HCT116 (cell line): Measurements from ENCODE around the gene VSIG10. TPM values are rescaled to one million over a fixed set of nuclear protein-coding genes. Genes with fewer than 3 reads are reported as not detected.

Experiments used
- ATAC-seq: fragments of 200-7000 bp; cut with Tn5 transposase; 2 replicates; pipeline ENCODE4 v1.9.1; 2020; ENCODE audit warnings: mild to moderate bottlenecking, moderate library complexity
- BruUV-seq: library from RNA; stranded (reverse); fragments of 400-500 nt; replicated peaks from 2 replicates; lab custom pipeline; 2021; lab: Mats Ljungman, UMichigan
- CTCF ChIA-PET: fragments of 300-600 bp; sonication (Branson Sonifier 250); formaldehyde crosslinking; loops from one replicate; lab custom pipeline; 2021; ENCODE audit warnings: antibody characterized with exemption; lab: Charles Lee
- POLR2A ChIA-PET: fragments of 300-600, 350-600 bp; sonication (Branson Sonifier 250); formaldehyde crosslinking; loops from one replicate; lab custom pipeline; 2021; ENCODE audit warnings: antibody characterized with exemption; lab: Charles Lee
- RAD21 ChIA-PET, 2 experiments: fragments of 300-600 bp; sonication (Branson Sonifier 250); formaldehyde crosslinking; loops; one replicate each; lab custom pipeline; 2023; ENCODE audit warnings: low total read pairs in 2 of 2; ENCODE audit not compliant: uncharacterized antibody in 2 of 2, unreplicated experiment in 2 of 2, low non-redundant PET in 1 of 2; lab: Charles Lee
- DNase-seq: peaks from one replicate; pipeline ENCODE4 v3.0.0-alpha.2; 2010; ENCODE audit warnings: low read depth, low spot score
- H2AFZ ChIP-seq: fragments of 200-600 bp; shearing (Covaris generic), sonication (generic); 2 replicates; pipeline ENCODE4 v1.6.1; 2017; ENCODE audit warnings: low read depth, mixed run types, mixed read lengths, antibody characterized with exemption, low read length; ENCODE audit not compliant: poor library complexity, severe bottlenecking
- H3K27ac ChIP-seq: 2 replicates; pipeline ENCODE4 v1.5.1; 2012; ENCODE audit warnings: low read depth, low read length
- H3K27me3 ChIP-seq: fragments of 200-600 bp; sonication (generic); 2 replicates; pipeline ENCODE4 v1.6.1; 2016; ENCODE audit warnings: mixed run types, low read length, mixed read lengths; ENCODE audit not compliant: insufficient read depth
- H3K36me3 ChIP-seq, 2 experiments: fragments of 200-500 bp in 1 of 2; fragments of 200-600 bp in 1 of 2; sonication (Bioruptor generic) in 1 of 2; sonication (generic) in 1 of 2; 2 replicates each; pipeline versions ENCODE4 v1.5.1 to v1.6.1; 2014 to 2016; ENCODE audit warnings: low read length in 2 of 2, inconsistent platforms in 1 of 2, mixed read lengths in 1 of 2, mixed run types in 1 of 2; ENCODE audit not compliant: insufficient read depth in 2 of 2, control insufficient read depth in 1 of 2
- H3K4me1 ChIP-seq, 2 experiments: fragments of 200-600 bp in 1 of 2; sonication (generic) in 1 of 2; 2 replicates each; pipeline versions ENCODE4 v1.5.1 to v1.6.1; 2012 to 2017; ENCODE audit warnings: low read length in 2 of 2, inconsistent platforms in 1 of 2, mild to moderate bottlenecking in 1 of 2, mixed read lengths in 1 of 2, mixed run types in 1 of 2, moderate library complexity in 1 of 2; ENCODE audit not compliant: insufficient read depth in 2 of 2, control insufficient read depth in 1 of 2
- H3K4me2 ChIP-seq: fragments of 200-600 bp; sonication (generic); 2 replicates; pipeline ENCODE4 v1.6.1; 2017; ENCODE audit warnings: mixed run types, low read length, mixed read lengths
- H3K4me3 ChIP-seq, 2 experiments: fragments of 200-600 bp in 1 of 2; sonication (generic) in 1 of 2; replicated peaks in 1 of 2; 2 replicates each; pipeline ENCODE4 v1.5.1; 2011 to 2016; ENCODE audit warnings: low read length in 2 of 2, control low read depth in 1 of 2, low read depth in 1 of 2, mild to moderate bottlenecking in 1 of 2, mixed read lengths in 1 of 2, mixed run types in 1 of 2
- H3K79me2 ChIP-seq: fragments of 200-600 bp; sonication (generic); 2 replicates; pipeline ENCODE4 v1.6.1; 2017; ENCODE audit warnings: mild to moderate bottlenecking, mixed run types, low read length, moderate library complexity, mixed read lengths; ENCODE audit not compliant: insufficient read depth
- H3K9ac ChIP-seq: fragments of 200-600 bp; sonication (generic); 2 replicates; pipeline ENCODE4 v1.6.1; 2016; ENCODE audit warnings: low read length, mixed read lengths
- H3K9me2 ChIP-seq: fragments of 200-600 bp; sonication (generic), shearing (Covaris generic); 2 replicates; pipeline ENCODE4 v1.6.1; 2017; ENCODE audit warnings: mixed run types, mild to moderate bottlenecking, moderate library complexity; ENCODE audit not compliant: insufficient read depth
- H3K9me3 ChIP-seq, 2 experiments: fragments of 200-500 bp in 1 of 2; fragments of 200-600 bp in 1 of 2; sonication (Bioruptor generic) in 1 of 2; sonication (generic) in 1 of 2; 2 replicates each; pipeline ENCODE4 v1.6.1; 2014 to 2017; ENCODE audit warnings: low read length in 2 of 2, mixed read lengths in 2 of 2, inconsistent platforms in 1 of 2, low read depth in 1 of 2, mild to moderate bottlenecking in 1 of 2, mixed run types in 1 of 2, moderate library complexity in 1 of 2; ENCODE audit not compliant: control insufficient read depth in 1 of 2, insufficient read depth in 1 of 2
- H4K20me1 ChIP-seq: fragments of 200-600 bp; sonication (generic), shearing (Covaris generic); 2 replicates; pipeline ENCODE4 v1.6.1; 2017; ENCODE audit warnings: mixed run types, mild to moderate bottlenecking, moderate library complexity; ENCODE audit not compliant: insufficient read depth
- ATF3 ChIP-seq: IDR thresholded peaks from 2 replicates; pipeline ENCODE4 v1.6.1; 2012
- CEBPB ChIP-seq: IDR thresholded peaks from 2 replicates; pipeline ENCODE4 v1.6.1; 2012; ENCODE audit warnings: low read depth
- EGR1 ChIP-seq: IDR thresholded peaks from 2 replicates; pipeline ENCODE4 v1.6.1; 2012; ENCODE audit warnings: low read depth
- EZH2 ChIP-seq: fragments of 200-600 bp; sonication (generic); IDR thresholded peaks from 2 replicates; pipeline ENCODE4 v1.6.1; 2017; ENCODE audit warnings: antibody characterized with exemption, mixed run types
- EZH2phosphoT487 ChIP-seq: fragments of 200-600 bp; IDR thresholded peaks from 2 replicates; pipeline ENCODE4 v1.6.1; 2018; ENCODE audit warnings: antibody characterized with exemption, borderline replicate concordance
- FOSL1 ChIP-seq: IDR thresholded peaks from 2 replicates; pipeline ENCODE4 v1.6.1; 2012; ENCODE audit warnings: low read depth
- JUND ChIP-seq: IDR thresholded peaks from 2 replicates; pipeline ENCODE4 v1.6.1; 2012
- POLR2A ChIP-seq: IDR thresholded peaks from 2 replicates; pipeline ENCODE4 v1.7.0; 2011; ENCODE audit warnings: borderline replicate concordance; ENCODE audit not compliant: insufficient read depth, insufficient read length; ENCODE audit errors: extremely low read depth
- POLR2AphosphoS5 ChIP-seq: IDR thresholded peaks from 2 replicates; pipeline ENCODE4 v1.6.1; 2011; ENCODE audit warnings: mild to moderate bottlenecking, low read depth, low read length, moderate library complexity
- REST ChIP-seq: IDR thresholded peaks from 2 replicates; pipeline ENCODE4 v1.6.1; 2012; ENCODE audit warnings: low read depth
- SIN3A ChIP-seq: IDR thresholded peaks from 2 replicates; pipeline ENCODE4 v1.6.1; 2012; ENCODE audit warnings: low read depth
- SP1 ChIP-seq: IDR thresholded peaks from 2 replicates; pipeline ENCODE4 v1.6.1; 2012; ENCODE audit warnings: low read depth
- SRF ChIP-seq: IDR thresholded peaks from 2 replicates; pipeline ENCODE4 v1.6.1; 2012; ENCODE audit warnings: low read depth
- TCF7L2 ChIP-seq: IDR thresholded peaks from 2 replicates; pipeline ENCODE4 v1.7.0; 2011; ENCODE audit warnings: borderline replicate concordance, inconsistent platforms; ENCODE audit not compliant: insufficient read depth, insufficient read length; ENCODE audit errors: extremely low read depth
- YY1 ChIP-seq: IDR thresholded peaks from 2 replicates; pipeline ENCODE4 v1.6.1; 2011; ENCODE audit warnings: low read length, low read depth, moderate library complexity, mild to moderate bottlenecking; ENCODE audit not compliant: insufficient replicate concordance; ENCODE audit errors: extremely low read depth
- ZBTB33 ChIP-seq: IDR thresholded peaks from 2 replicates; pipeline ENCODE4 v1.6.1; 2011; ENCODE audit warnings: mild to moderate bottlenecking, low read length, moderate library complexity; ENCODE audit not compliant: insufficient replicate concordance; ENCODE audit errors: extremely low read depth
- ZNF274 ChIP-seq: fragments of 200-500 bp; sonication (Bioruptor generic); IDR thresholded peaks from 2 replicates; pipeline ENCODE4 v1.6.1; 2014; ENCODE audit warnings: mild to moderate bottlenecking, low read depth, low read length, inconsistent platforms
- intact Hi-C: fragments of 100-400 bp; cut with micrococcal nuclease; formaldehyde crosslinking; loops from 2 replicates; pipeline ENCODE4 v1.10.0; 2022
- total RNA-seq: library from RNA; stranded (reverse); gene quantifications from one replicate; pipeline ENCODE4 v1.2.1, GENCODE V29; 2021; ENCODE audit not compliant: unreplicated experiment

Gene VSIG10
- total RNA-seq, 1 experiment from 2014 or later: 42.6 TPM

- Histone ChIP-seq H3K79me2 (no peaks in the 10 kb centered on the region), H3K9ac (no peak overlapping the region), H3K4me3 (no peak overlapping the region), H3K27me3 (no peaks in the 10 kb centered on the region), H4K20me1 (no peaks in the 10 kb centered on the region), H3K27ac (no peak overlapping the region), H3K4me1 (peaks cover 6 to 25% of the 10 kb centered on the region in 2 experiments), H2AFZ (no peak overlapping the region), H3K9me3 (no peaks in the 10 kb centered on the region), H3K4me2 (no peak overlapping the region), H3K9me2 (no peaks in the 10 kb centered on the region), H3K36me3 (no peaks in the 10 kb centered on the region)
- intact Hi-C loops: no loop called here
- TF ChIP-seq TCF7L2 (no peak), CEBPB (no peak), SRF (no peak)
- BruUV-seq: no TSS peak
- POLR2A ChIA-PET: no interaction called here
- ATAC-seq: no peak
- CTCF ChIA-PET: interaction anchor here (0.6 to 3.0 kb wide), 2 partner anchors 14 to 20 kb away, joined by 3 to 12 read pairs; no protein-coding TSS in a partner anchor
- RAD21 ChIA-PET: no interaction called here
- no peak for DNase-seq
Observed at GRCh38 chr12:118107694-118108093, 3.9 kb upstream of the VSIG10 start.

GRCh38 chr12:118107011-118107410 is 3.2 kb upstream of the VSIG10 start:
- Histone ChIP-seq H3K27me3 (no peaks in the 10 kb centered on the region), H3K9me3 (no peaks in the 10 kb centered on the region), H3K9ac (no peak overlapping the region), H3K4me1 (peaks cover 13 to 32% of the 10 kb centered on the region in 2 experiments), H3K27ac (no peak overlapping the region), H3K79me2 (no peaks in the 10 kb centered on the region), H2AFZ (no peak overlapping the region), H3K9me2 (no peaks in the 10 kb centered on the region), H3K4me2 (no peak overlapping the region), H4K20me1 (no peaks in the 10 kb centered on the region), H3K4me3 (no peak overlapping the region), H3K36me3 (no peaks in the 10 kb centered on the region)
- intact Hi-C loops: no loop called here
- ChIA-PET CTCF (no interaction called here), POLR2A (no interaction called here), RAD21 (no interaction called here)
- BruUV-seq: no TSS peak
- DNase-seq (no peak), ATAC-seq (no peak)
- TF ChIP-seq EGR1 (no peak), SIN3A (no peak), ATF3 (no peak), REST (no peak), FOSL1 (no peak), ZNF274 (no peak), YY1 (no peak), JUND (no peak), POLR2A (no peak), ZBTB33 (no peak), SP1 (no peak), TCF7L2 (no peak), EZH2phosphoT487 (no peak), POLR2AphosphoS5 (no peak), EZH2 (no peak), CEBPB (no peak)
